ENCODE results near the gene CDA. TPM values are rescaled to one million over a fixed set of nuclear protein-coding genes. Genes with fewer than 3 reads are reported as not detected.
A peak's percentile ranks its signal among the peaks of the same experiment; 100 is the strongest.

CDA gene
- total and polyA plus RNA-seq, 9 of the 15 experiments (the other 6 are each of a cell fraction or from before 2014, with no cell fraction given), result not detected

DNA sequence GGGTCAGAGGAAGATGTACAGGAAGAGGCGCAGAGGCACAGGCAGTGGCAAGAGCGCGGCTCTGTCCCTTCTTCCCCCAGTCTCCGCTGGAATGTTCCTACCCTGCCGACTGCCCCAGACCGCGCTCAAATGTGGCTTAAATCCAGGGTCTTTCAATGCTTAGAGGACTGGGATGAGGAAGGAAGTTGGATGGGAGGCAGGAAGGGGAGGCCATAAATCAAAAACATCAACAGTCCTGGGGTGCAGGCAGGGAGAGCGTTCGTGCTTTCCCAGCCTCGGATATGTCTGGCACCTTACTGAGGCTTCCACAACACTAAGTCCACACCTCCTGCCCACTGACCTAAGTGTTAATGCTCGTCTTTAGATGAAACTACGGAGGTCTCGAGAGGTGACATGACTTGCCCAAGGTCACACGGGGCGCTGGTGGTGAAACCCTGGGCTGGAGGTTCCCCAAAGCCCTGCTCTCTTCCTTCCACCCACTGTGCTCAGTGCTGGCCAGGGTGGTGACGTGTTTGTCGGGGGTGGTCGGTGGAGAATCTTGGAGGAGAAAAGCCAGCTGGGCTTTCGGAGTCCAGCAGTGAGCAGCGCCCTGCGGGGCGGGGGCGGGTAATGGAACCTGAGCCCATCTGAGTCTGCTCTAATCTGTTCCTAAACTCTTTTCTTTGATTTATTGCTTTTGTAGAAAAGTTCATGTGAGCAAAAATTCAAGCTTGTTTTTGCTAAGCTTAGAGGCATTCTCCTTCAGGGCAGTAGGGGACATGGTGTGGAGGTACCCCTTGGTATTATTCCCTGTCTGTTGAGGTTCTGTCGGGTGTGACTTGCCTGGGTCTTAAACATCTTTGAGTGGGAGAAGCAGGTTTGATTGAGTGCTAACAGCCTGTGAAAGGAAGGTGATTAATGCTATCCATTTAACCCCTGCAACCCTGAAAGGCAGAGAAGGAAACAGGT lies 708 bp downstream of the CDA start:
- no peak overlapping the region for H3K27ac ChIP-seq (ENCODE audit: extremely low read depth, low read depth, low read length)
- no peaks in the 10 kb centered on the region for H3K79me2 ChIP-seq (ENCODE audit: control insufficient read depth, insufficient read depth, low read length)
- ATAC-seq, result peak; percentile 46
- no peak overlapping the region for H3K4me3 ChIP-seq
- in situ Hi-C loops (cut with MboI) (no loop called here), intact Hi-C loops (cut with micrococcal nuclease) (no loop called here)
- peak overlapping the region in 1 of 2 experiments; percentile 22; a peak in 2 of 4 replicates for H3K9ac ChIP-seq (ENCODE audit: insufficient read depth in 1 of 2, low read depth in 2 of 2, low read length in 2 of 2)
- 0 out of 2 replicates have a peak, but pooled peaks cover 3% of the 10 kb centered on the region for H4K20me1 ChIP-seq (replicated peaks; ENCODE audit: control insufficient read depth, insufficient read depth, low read length)
- peak in 1 of 4 experiments; percentile 22 for DNase-seq (ENCODE audit: extremely low read depth in 1 of 4, low spot score in 3 of 4)
- 9% methylated on average over 21 of the region's 24 CpGs for WGBS (ENCODE audit: insufficient coverage, low coverage, missing lambda C conversion rate)
- H3K4me1 ChIP-seq (replicated peaks in 1 of 2; ENCODE audit: control insufficient read depth in 2 of 2, insufficient read depth in 2 of 2, low read length in 2 of 2), result peaks cover 3 to 10% of the 10 kb centered on the region in 2 experiments; a peak in 3 of 5 replicates
- FAIRE-seq, result no peak
- H3K27me3 ChIP-seq (ENCODE audit: control insufficient read depth in 2 of 2, insufficient read depth in 2 of 2, low read length in 2 of 2), result peaks cover 36 to 64% of the 10 kb centered on the region in 2 experiments
- H3K9me1 ChIP-seq (ENCODE audit: control insufficient read depth, insufficient read depth, low read length), result no peaks in the 10 kb centered on the region
- CTCF ChIA-PET (ENCODE audit: low intra/inter-chr PET ratio), result no interaction called here
- H3K4me2 ChIP-seq (ENCODE audit: insufficient read depth, low read length), result no peak overlapping the region
- no peaks in the 10 kb centered on the region for H3K36me3 ChIP-seq (ENCODE audit: control insufficient read depth, insufficient read depth, low read length)
- POLR2A ChIA-PET, result no interaction called here
- no TSS peak for BruUV-seq (replicated peaks)
- H2AFZ ChIP-seq (ENCODE audit: low read depth, low read length), result no peak overlapping the region
- H3K9me3 ChIP-seq (replicated peaks; ENCODE audit: control insufficient read depth, insufficient read depth, low read depth, low read length), result no peaks in the 10 kb centered on the region
- 0 out of 4 replicates have a peak, but pooled peaks of 1 of the 2 experiments have one; percentile 18 for TF ChIP-seq RCOR1 (IDR thresholded peaks at IDR 0.05; ENCODE audit: borderline replicate concordance in 1 of 2, low read depth in 2 of 2, low read length in 2 of 2)
- TF ChIP-seq MED1 (CRISPR knock-in tag; IDR thresholded peaks at IDR 0.05; ENCODE audit: borderline replicate concordance), result no peak
- TF ChIP-seq, protein P1, sequence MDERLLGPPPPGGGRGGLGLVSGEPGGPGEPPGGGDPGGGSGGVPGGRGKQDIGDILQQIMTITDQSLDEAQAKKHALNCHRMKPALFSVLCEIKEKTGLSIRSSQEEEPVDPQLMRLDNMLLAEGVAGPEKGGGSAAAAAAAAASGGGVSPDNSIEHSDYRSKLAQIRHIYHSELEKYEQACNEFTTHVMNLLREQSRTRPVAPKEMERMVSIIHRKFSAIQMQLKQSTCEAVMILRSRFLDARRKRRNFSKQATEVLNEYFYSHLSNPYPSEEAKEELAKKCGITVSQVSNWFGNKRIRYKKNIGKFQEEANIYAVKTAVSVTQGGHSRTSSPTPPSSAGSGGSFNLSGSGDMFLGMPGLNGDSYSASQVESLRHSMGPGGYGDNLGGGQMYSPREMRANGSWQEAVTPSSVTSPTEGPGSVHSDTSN (CRISPR knock-in tag; IDR thresholded peaks at IDR 0.05; ENCODE audit: low read depth), result no peak
- TF ChIP-seq, protein P1 (tag; conservative IDR thresholded peaks at IDR 0.05; ENCODE audit: low read depth), result peak; percentile 66
- TF ChIP-seq CREB1 (IDR thresholded peaks at IDR 0.05), result no peak
- TF ChIP-seq CREB1 (CRISPR knock-in tag; IDR thresholded peaks at IDR 0.05), result no peak
- TF ChIP-seq ZNF431 (CRISPR knock-in tag; IDR thresholded peaks at IDR 0.05), result no peak
- no peak for TF ChIP-seq HDAC6 (IDR thresholded peaks at IDR 0.05; ENCODE audit: low read depth, low read length)
- TF ChIP-seq CBX3 (IDR thresholded peaks at IDR 0.05; ENCODE audit: borderline replicate concordance in 1 of 2, low read length in 2 of 2), result no peak
- no peak for TF ChIP-seq L3MBTL2 (IDR thresholded peaks at IDR 0.05)
- no peak for TF ChIP-seq PHF8 (IDR thresholded peaks at IDR 0.05; ENCODE audit: borderline replicate concordance, low read length)
- 0 out of 2 replicates have a peak, but pooled peaks have one; percentile 29 for TF ChIP-seq ZNF134 (CRISPR knock-in tag; conservative IDR thresholded peaks at IDR 0.05)
- TF ChIP-seq KDM1A (IDR thresholded peaks at IDR 0.05), result peak; percentile 92 to 94; a peak in 3 of 4 replicates
- TF ChIP-seq SMARCE1 (IDR thresholded peaks at IDR 0.05), result no peak
- TF ChIP-seq U2AF2 (optimal IDR thresholded peaks at IDR 0.05; ENCODE audit: low read depth, low read length), result no peak
- no peak for TF ChIP-seq ZKSCAN8 (CRISPR knock-in tag; IDR thresholded peaks at IDR 0.05)
- TF ChIP-seq HDAC1 (IDR thresholded peaks at IDR 0.05), result 0 out of 4 replicates have a peak, but pooled peaks of 1 of the 2 experiments have one; percentile 16
- TF ChIP-seq ATF1 (CRISPR knock-in tag; IDR thresholded peaks at IDR 0.05), result no peak
- TF ChIP-seq ATF1 (tag; IDR thresholded peaks at IDR 0.05), result no peak
- TF ChIP-seq MEIS2 (IDR thresholded peaks at IDR 0.05; ENCODE audit: partially characterized antibody), result peak; percentile 62
- no peak for TF ChIP-seq TSC22D4 (tag; IDR thresholded peaks at IDR 0.05)
